Measurements from ENCODE around the gene CBLN3.

CBLN3 gene

GRCh38 chr14:24378981-24379906 lies 50.2 kb downstream of the CBLN3 start:
- no peak for DNase-seq

- DNase-seq, result no peak
Measured at GRCh38 chr14:24378327-24378726, 51.1 kb downstream of the CBLN3 start.

GRCh38 chr14:24377657-24378056 lies 51.8 kb downstream of the CBLN3 start:
- no peak for DNase-seq

DNA sequence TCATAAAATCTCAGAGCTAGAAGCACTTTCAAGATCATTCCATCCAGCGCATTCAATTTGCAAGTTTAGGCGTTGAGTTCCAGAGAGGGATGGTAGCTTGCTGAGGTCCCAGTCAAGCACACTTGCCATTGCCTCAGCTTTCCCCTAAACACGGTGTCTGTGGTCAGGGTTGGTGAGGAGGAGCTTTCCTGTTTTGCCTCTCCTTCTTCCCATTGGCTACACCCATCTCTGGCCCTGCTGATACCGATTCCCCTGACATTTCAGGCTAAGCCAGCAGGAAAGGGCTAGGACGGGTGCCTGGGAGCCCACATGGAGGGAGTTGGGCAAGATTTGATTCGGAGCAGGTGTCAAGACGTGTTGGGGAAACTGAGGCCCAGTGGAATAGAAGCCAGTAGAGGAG lies 52.3 kb downstream of the CBLN3 start:
- DNase-seq, result no peak

Measured in activated CD8-positive, alpha-beta memory T cell treated with anti-CD3 and anti-CD28 coated beads for 24 hours (primary cell).